ENCODE measurements around the gene PTPRN2. TPM values are rescaled to one million over a fixed set of nuclear protein-coding genes. Genes with fewer than 3 reads are reported as not detected.

PTPRN2 gene
- total RNA-seq, 1 experiment from 2014 or later = 3.8 TPM

GRCh38 chr7:158369866-158370265, 217.8 kb downstream of the PTPRN2 start:
- H3K4me3 ChIP-seq = no peak overlapping the region
- no peaks in the 10 kb centered on the region for H3K9me3 ChIP-seq (replicated peaks)
- no peak for DNase-seq
- H3K27ac ChIP-seq = no peak overlapping the region
- H3K4me1 ChIP-seq = no peaks in the 10 kb centered on the region
- peaks cover 30% of the 10 kb centered on the region for H3K27me3 ChIP-seq
- H3K36me3 ChIP-seq = no peaks in the 10 kb centered on the region

GRCh38 chr7:158369290-158369689, 218.3 kb downstream of the PTPRN2 start:
- no peak for DNase-seq
- Histone ChIP-seq H3K27me3 (peaks cover 28% of the 10 kb centered on the region), H3K4me3 (no peak overlapping the region), H3K9me3 (replicated peaks) (no peaks in the 10 kb centered on the region), H3K36me3 (no peaks in the 10 kb centered on the region), H3K27ac (no peak overlapping the region), H3K4me1 (no peaks in the 10 kb centered on the region)

GRCh38 chr7:158368449-158368848, 219.2 kb downstream of the PTPRN2 start:
- Histone ChIP-seq H3K4me1 (no peaks in the 10 kb centered on the region), H3K27me3 (peaks cover 25% of the 10 kb centered on the region), H3K4me3 (no peak overlapping the region), H3K9me3 (replicated peaks) (no peaks in the 10 kb centered on the region), H3K36me3 (no peaks in the 10 kb centered on the region), H3K27ac (no peak overlapping the region)
- no peak for DNase-seq

- DNase-seq = no peak
- Histone ChIP-seq H3K4me1 (no peaks in the 10 kb centered on the region), H3K36me3 (no peaks in the 10 kb centered on the region), H3K9me3 (replicated peaks) (no peaks in the 10 kb centered on the region), H3K4me3 (no peak overlapping the region), H3K27ac (no peak overlapping the region), H3K27me3 (peaks cover 20% of the 10 kb centered on the region; the same call in 1 of the 2 replicates)
These were observed 220.0 kb downstream of the PTPRN2 start for GRCh38 chr7:158367634-158367982.

GRCh38 chr7:158366916-158367633, 220.5 kb downstream of the PTPRN2 start:
- Histone ChIP-seq H3K4me1 (no peaks in the 10 kb centered on the region), H3K9me3 (replicated peaks) (no peaks in the 10 kb centered on the region), H3K36me3 (no peaks in the 10 kb centered on the region), H3K27me3 (peaks cover 20% of the 10 kb centered on the region; the same call in 1 of the 2 replicates), H3K27ac (no peak overlapping the region), H3K4me3 (no peak overlapping the region)
- DNase-seq = no peak

- H3K27me3 ChIP-seq = peaks cover 17% of the 10 kb centered on the region; the same call in 1 of the 2 replicates
- H3K36me3 ChIP-seq = no peaks in the 10 kb centered on the region
- DNase-seq = no peak
- no peak overlapping the region for H3K27ac ChIP-seq
- H3K9me3 ChIP-seq (replicated peaks) = no peaks in the 10 kb centered on the region
- no peak overlapping the region for H3K4me3 ChIP-seq
- no peaks in the 10 kb centered on the region for H3K4me1 ChIP-seq
These were observed 221.3 kb downstream of the PTPRN2 start for GRCh38 chr7:158366346-158366745.

- Histone ChIP-seq H3K4me1 (no peaks in the 10 kb centered on the region), H3K27me3 (peaks cover 10% of the 10 kb centered on the region; the same call in 1 of the 2 replicates), H3K9me3 (replicated peaks) (no peaks in the 10 kb centered on the region), H3K36me3 (no peaks in the 10 kb centered on the region), H3K27ac (no peak overlapping the region), H3K4me3 (no peak overlapping the region)
- no peak for DNase-seq
These were observed 222.4 kb downstream of the PTPRN2 start for GRCh38 chr7:158365267-158365666.

- Histone ChIP-seq H3K9me3 (replicated peaks) (no peaks in the 10 kb centered on the region), H3K4me3 (no peak overlapping the region), H3K4me1 (no peaks in the 10 kb centered on the region), H3K27ac (no peak overlapping the region), H3K36me3 (no peaks in the 10 kb centered on the region), H3K27me3 (peaks cover 10% of the 10 kb centered on the region; the same call in 1 of the 2 replicates)
- DNase-seq = no peak
These were observed 223.2 kb downstream of the PTPRN2 start for GRCh38 chr7:158364451-158364850.

GRCh38 chr7:158362912-158363905, 224.4 kb downstream of the PTPRN2 start:
- H3K27ac ChIP-seq = no peak overlapping the region
- peak; percentile 38 to 50 for DNase-seq
- H3K4me1 ChIP-seq = no peaks in the 10 kb centered on the region
- H3K9me3 ChIP-seq (replicated peaks) = no peaks in the 10 kb centered on the region
- H3K36me3 ChIP-seq = no peaks in the 10 kb centered on the region
- peaks cover 10% of the 10 kb centered on the region; the same call in 1 of the 2 replicates for H3K27me3 ChIP-seq
- no peak overlapping the region for H3K4me3 ChIP-seq

GRCh38 chr7:158362001-158362400, 225.6 kb downstream of the PTPRN2 start:
- H3K27me3 ChIP-seq = peaks cover 4% of the 10 kb centered on the region; the same call in 1 of the 2 replicates
- H3K4me3 ChIP-seq = no peak overlapping the region
- no peaks in the 10 kb centered on the region for H3K4me1 ChIP-seq
- no peaks in the 10 kb centered on the region for H3K9me3 ChIP-seq (replicated peaks)
- DNase-seq = no peak
- no peaks in the 10 kb centered on the region for H3K36me3 ChIP-seq
- H3K27ac ChIP-seq = no peak overlapping the region

GRCh38 chr7:158361326-158361946, 226.2 kb downstream of the PTPRN2 start:
- Histone ChIP-seq H3K27ac (no peak overlapping the region), H3K27me3 (peaks cover 3% of the 10 kb centered on the region; the same call in 1 of the 2 replicates), H3K9me3 (replicated peaks) (no peaks in the 10 kb centered on the region), H3K4me1 (no peaks in the 10 kb centered on the region), H3K36me3 (no peaks in the 10 kb centered on the region), H3K4me3 (no peak overlapping the region)
- no peak for DNase-seq

- Histone ChIP-seq H3K9me3 (replicated peaks) (no peaks in the 10 kb centered on the region), H3K4me1 (no peaks in the 10 kb centered on the region), H3K27me3 (peaks cover 3% of the 10 kb centered on the region; the same call in 1 of the 2 replicates), H3K27ac (no peak overlapping the region), H3K36me3 (no peaks in the 10 kb centered on the region), H3K4me3 (no peak overlapping the region)
- DNase-seq = no peak
These were observed 228.5 kb downstream of the PTPRN2 start for GRCh38 chr7:158358926-158359645.

GRCh38 chr7:158357898-158358821, 229.5 kb downstream of the PTPRN2 start:
- Histone ChIP-seq H3K36me3 (no peaks in the 10 kb centered on the region), H3K9me3 (replicated peaks) (no peaks in the 10 kb centered on the region), H3K27me3 (peaks cover 3% of the 10 kb centered on the region; the same call in 1 of the 2 replicates), H3K4me3 (no peak overlapping the region), H3K27ac (no peak overlapping the region), H3K4me1 (no peaks in the 10 kb centered on the region)
- DNase-seq = no peak
